ENCODE results near the gene HEATR1. TPM values are rescaled to one million over a fixed set of nuclear protein-coding genes. Genes with fewer than 3 reads are reported as not detected.

Gene HEATR1
- total and polyA plus RNA-seq, 4 donors: 3.3 to 19.4 (median 9.6) TPM

- no peak for TF ChIP-seq REST (IDR thresholded peaks at IDR 0.05)
- TF ChIP-seq YY1 (IDR thresholded peaks at IDR 0.05): no peak
- TF ChIP-seq TAF1 (conservative IDR thresholded peaks at IDR 0.05): no peak
Measured at GRCh38 chr1:236509647-236510401, 94.5 kb downstream of the HEATR1 start (continued).

GRCh38 chr1:236509203-236509602 lies 95.1 kb downstream of the HEATR1 start:
- 85% methylated on average over 1 of the region's 1 CpG for WGBS
- H3K36me3 ChIP-seq (ENCODE audit: control insufficient read depth in 4 of 4, insufficient read depth in 3 of 4, low read depth in 1 of 4, low read length in 3 of 4): no peaks in the 10 kb centered on the region
- no peak overlapping the region for H3K9ac ChIP-seq (ENCODE audit: low read depth in 1 of 2, low read length in 2 of 2)
- TF ChIP-seq SP1 (IDR thresholded peaks at IDR 0.05) (no peak), RXRA (IDR thresholded peaks at IDR 0.05) (peak in 1 of 2 donors; percentile 14), RAD21 (IDR thresholded peaks at IDR 0.05) (no peak), HNF4G (IDR thresholded peaks at IDR 0.05) (no peak)
- H3K4me1 ChIP-seq (ENCODE audit: control insufficient read depth in 4 of 4, insufficient read depth in 4 of 4, low read length in 3 of 4): peaks cover 2 to 7% (median 5%) of the 10 kb centered on the region in 4 donors
- no peaks in the 10 kb centered on the region for H3K27me3 ChIP-seq (ENCODE audit: control insufficient read depth in 4 of 4, insufficient read depth in 4 of 4, low read length in 3 of 4)
- no peak overlapping the region for H3K4me3 ChIP-seq (ENCODE audit: low read depth in 1 of 3, low read length in 3 of 3)
- H3K27ac ChIP-seq (ENCODE audit: low read depth in 1 of 2, low read length in 2 of 2): no peak overlapping the region
- no peaks in the 10 kb centered on the region for H3K9me3 ChIP-seq (ENCODE audit: control insufficient read depth in 4 of 4, low read length in 3 of 4)
- DNase-seq (ENCODE audit: low spot score): no peak

GRCh38 chr1:236508593-236509027 lies 95.7 kb downstream of the HEATR1 start:
- H3K27me3 ChIP-seq (ENCODE audit: control insufficient read depth in 4 of 4, insufficient read depth in 4 of 4, low read length in 3 of 4): no peaks in the 10 kb centered on the region
- peaks cover 2 to 7% (median 5%) of the 10 kb centered on the region in 4 donors for H3K4me1 ChIP-seq (ENCODE audit: control insufficient read depth in 4 of 4, insufficient read depth in 4 of 4, low read length in 3 of 4)
- H3K36me3 ChIP-seq (ENCODE audit: control insufficient read depth in 4 of 4, insufficient read depth in 3 of 4, low read depth in 1 of 4, low read length in 3 of 4): no peaks in the 10 kb centered on the region
- no peak for TF ChIP-seq HNF4A (conservative IDR thresholded peaks at IDR 0.05)
- H3K9me3 ChIP-seq (ENCODE audit: control insufficient read depth in 4 of 4, low read length in 3 of 4): no peaks in the 10 kb centered on the region
- 83% methylated on average over 6 of the region's 6 CpGs for WGBS
- no peak for DNase-seq (ENCODE audit: low spot score)
- no peak overlapping the region for H3K4me3 ChIP-seq (ENCODE audit: low read depth in 1 of 3, low read length in 3 of 3)
- H3K9ac ChIP-seq (ENCODE audit: low read depth in 1 of 2, low read length in 2 of 2): no peak overlapping the region
- H3K27ac ChIP-seq (ENCODE audit: low read depth in 1 of 2, low read length in 2 of 2): no peak overlapping the region

GRCh38 chr1:236507022-236507700 lies 97.2 kb downstream of the HEATR1 start:
- 82% methylated on average over 5 of the region's 5 CpGs for WGBS
- Histone ChIP-seq H3K27me3 (ENCODE audit: control insufficient read depth in 4 of 4, insufficient read depth in 4 of 4, low read length in 3 of 4) (no peaks in the 10 kb centered on the region), H3K9me3 (ENCODE audit: control insufficient read depth in 4 of 4, low read length in 3 of 4) (no peaks in the 10 kb centered on the region), H3K4me1 (ENCODE audit: control insufficient read depth in 4 of 4, insufficient read depth in 4 of 4, low read length in 3 of 4) (peaks cover 5 to 16% (median 10%) of the 10 kb centered on the region in 4 donors), H3K4me3 (ENCODE audit: low read depth in 1 of 3, low read length in 3 of 3) (no peak overlapping the region), H3K27ac (ENCODE audit: low read depth in 1 of 2, low read length in 2 of 2) (no peak overlapping the region), H3K36me3 (ENCODE audit: control insufficient read depth in 4 of 4, insufficient read depth in 3 of 4, low read depth in 1 of 4, low read length in 3 of 4) (no peaks in the 10 kb centered on the region), H3K9ac (ENCODE audit: low read depth in 1 of 2, low read length in 2 of 2) (no peak overlapping the region)
- no peak for DNase-seq (ENCODE audit: low spot score)
- TF ChIP-seq ZBTB33 (IDR thresholded peaks at IDR 0.05) (no peak), RAD21 (IDR thresholded peaks at IDR 0.05) (no peak), GABPA (IDR thresholded peaks at IDR 0.05 in 1 of 2, conservative IDR thresholded peaks at IDR 0.05 in 1 of 2) (no peak), TAF1 (conservative IDR thresholded peaks at IDR 0.05) (no peak), HNF4G (IDR thresholded peaks at IDR 0.05) (no peak), MAX (IDR thresholded peaks at IDR 0.05) (no peak), YY1 (IDR thresholded peaks at IDR 0.05) (no peak), HNF4A (conservative IDR thresholded peaks at IDR 0.05) (no peak), SP1 (IDR thresholded peaks at IDR 0.05) (no peak), REST (IDR thresholded peaks at IDR 0.05) (no peak), FOXA1 (IDR thresholded peaks at IDR 0.05) (no peak), NR2F2 (IDR thresholded peaks at IDR 0.05) (no peak), RXRA (IDR thresholded peaks at IDR 0.05) (no peak), FOXA2 (IDR thresholded peaks at IDR 0.05) (no peak)

Measured in liver (tissue), 9 donors.